GM19043 (cell line): ENCODE data around the gene CUBN.
"Not testable (repeated sequence)": the region's sequence is repeated elsewhere in the genome, so short reads cannot be mapped to it uniquely, and the experiment has no call there.

ENCODE experiments used
- ATAC-seq: cut with Tn5 transposase; IDR thresholded peaks from one replicate; pipeline ENCODE4 v1.9.1; 2021; ENCODE audit warnings: low read depth; ENCODE audit not compliant: unreplicated experiment

Gene CUBN

DNA sequence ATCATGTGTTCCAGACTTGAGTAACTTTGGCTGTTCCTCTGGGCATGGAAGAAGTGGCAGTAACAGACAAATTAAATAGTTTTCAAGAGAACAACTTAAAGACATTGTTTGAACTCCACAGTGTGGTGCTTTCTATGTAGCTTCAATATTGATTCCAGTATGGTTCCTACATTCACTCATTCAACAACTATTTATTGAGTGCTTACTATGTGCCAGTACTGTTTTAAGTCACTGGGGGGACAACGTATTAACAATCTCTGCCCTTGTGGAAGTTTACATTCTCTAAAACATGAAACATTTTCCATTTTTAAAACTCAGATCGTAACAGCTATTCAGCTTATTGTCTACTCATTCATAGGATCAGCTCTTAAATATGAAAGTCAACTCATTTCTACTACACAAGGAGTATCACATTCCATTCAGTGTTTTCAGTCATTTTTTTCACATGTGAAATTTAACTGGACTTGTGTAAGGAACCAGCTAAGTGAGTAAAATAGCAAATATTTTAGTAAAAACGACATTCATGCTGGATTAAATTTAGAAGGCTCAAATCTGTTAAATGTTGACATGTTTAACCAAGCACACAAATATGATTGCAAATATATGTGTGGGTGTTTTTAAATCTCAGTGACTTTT lies 13.6 kb upstream of the CUBN start:
- ATAC-seq = no peak

DNA sequence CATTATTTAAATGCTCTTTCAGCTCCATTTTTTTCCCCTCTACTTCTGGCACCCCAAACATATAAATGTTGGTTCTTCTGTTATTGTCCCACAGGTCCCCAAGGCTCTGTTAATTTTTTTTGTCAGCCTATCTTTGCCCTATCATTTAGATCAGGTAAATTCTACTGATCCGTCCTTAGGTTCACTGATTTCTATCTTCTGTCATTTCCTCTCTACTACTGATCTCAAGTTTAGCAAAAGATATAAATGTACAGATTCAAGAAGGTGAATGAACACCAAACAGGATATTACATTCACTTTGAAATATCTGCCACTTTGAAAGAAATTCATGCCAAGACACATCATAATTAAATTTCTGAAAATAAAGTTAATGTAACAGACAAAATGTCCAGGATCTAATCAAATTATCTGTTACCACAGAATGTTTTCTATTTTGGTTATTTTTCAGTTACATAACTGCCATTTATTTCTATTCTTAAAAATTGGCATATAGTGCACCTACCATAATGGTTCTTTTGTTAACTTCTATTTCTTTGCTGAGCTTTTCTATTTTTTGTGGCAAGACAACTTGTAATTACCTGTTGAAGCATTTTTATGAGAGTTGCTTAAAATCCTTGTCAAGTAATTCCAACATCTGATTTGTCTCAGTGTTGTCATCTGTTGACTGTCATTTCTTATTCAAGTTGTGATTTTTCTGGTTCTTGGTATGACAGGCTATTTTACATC lies 12.1 kb upstream of the CUBN start:
- no peak for ATAC-seq

DNA sequence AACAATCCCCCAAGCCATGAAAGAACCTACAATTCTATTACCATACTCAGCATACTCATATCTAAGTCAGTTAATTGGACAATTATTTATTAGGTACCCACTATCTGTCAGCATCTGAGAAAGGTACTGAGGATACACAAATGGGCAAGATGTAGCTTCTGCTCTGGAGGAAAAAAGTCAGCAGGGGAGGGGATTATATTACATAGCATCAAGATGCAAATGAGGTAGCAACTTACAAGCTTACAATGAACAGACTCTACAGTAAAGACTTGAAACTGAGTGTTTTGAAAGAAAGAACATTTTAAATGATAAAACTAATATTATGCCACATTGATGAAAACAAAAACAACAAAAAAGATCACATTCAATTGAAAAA lies 10.8 kb upstream of the CUBN start:
- no peak for ATAC-seq

DNA sequence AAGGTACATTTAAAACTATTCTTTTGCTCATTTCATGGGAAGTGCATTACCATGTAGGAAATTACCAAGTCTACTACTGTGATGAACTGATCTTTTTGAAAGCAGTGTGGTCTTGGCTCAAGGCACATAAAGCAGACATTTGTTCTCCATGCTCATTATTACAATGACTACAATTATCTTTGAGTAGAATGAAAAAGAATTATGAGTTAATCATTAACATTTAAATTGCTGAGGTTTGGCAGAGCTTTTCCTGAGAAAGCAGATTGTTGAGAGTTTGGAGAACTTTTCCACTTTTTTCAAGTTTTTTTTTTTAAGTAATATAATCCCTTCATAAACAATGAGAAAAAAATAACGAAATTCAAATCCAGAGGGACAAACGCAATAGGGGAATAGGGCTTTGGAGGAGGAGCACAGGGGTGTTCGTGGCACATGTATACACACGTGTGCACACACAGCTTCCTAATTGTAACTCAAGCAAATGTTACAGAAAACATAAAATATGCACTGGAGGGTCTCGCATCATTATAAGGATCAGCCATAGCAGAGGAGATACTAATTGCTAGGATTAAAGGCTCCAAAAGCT lies 8.9 kb upstream of the CUBN start:
- no peak for ATAC-seq

DNA sequence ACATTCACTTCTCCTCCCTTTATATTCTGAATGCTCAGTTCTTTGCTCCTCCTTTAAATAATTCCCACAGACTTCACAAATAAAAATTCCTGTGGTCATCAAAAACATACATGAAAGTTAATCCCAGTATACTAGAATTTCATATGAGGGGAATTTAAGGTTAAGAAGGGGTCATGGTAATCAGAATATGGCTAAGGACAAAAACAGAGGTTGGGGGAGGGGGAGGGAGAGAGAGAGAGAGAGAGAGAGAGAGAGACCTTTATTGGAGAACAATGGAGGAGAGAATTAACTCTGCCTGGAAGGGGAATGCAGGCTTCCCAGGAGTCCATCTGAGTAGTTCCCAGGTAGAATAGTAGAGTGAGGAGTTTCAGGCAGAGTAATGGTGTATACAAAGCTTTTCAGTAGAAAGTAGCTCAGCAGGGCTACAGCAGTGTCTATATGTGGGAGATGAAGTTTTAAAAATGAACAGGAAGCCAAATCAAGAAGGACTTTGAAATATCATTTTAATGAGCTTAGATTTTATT lies 5.2 kb upstream of the CUBN start:
- no peak for ATAC-seq

DNA sequence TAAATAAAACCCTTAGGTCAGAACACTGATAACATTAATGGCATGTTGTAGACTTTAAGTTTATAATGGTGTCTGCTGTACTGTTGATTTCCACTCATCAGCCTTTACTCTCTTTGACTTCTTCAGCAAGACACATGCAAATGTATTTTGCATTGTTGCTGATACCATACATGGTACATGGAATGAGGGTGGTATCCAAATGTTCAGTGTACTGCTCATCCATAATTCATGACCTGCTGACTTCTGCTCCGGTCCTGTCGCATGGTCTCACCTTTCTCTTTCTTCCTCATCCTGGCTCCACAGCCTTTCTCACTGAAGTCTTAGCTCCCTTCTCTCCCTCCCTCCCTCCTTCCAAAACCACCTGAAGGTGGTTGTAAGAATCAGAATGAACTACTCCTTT lies 4.7 kb upstream of the CUBN start:
- no peak for ATAC-seq

DNA sequence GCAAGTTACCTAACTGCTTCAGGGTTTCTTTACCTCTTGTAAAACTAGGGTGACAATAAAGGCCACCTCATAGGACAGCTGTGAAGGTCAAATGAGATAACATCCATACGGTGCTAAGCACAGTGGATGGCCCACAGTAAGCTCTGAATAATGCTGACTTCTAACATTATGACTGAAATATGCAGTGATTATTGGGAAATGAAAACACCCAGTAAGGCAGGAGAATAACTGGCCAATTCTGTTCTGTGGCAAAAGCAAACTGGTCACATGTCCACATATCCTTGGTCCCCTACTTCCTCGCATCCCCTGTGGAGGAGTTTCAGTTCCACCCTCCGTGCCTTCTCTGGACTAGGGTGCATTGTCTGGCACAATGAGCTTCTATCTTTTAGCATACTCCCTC lies 1.4 kb downstream of the CUBN start:
- no peak for ATAC-seq

DNA sequence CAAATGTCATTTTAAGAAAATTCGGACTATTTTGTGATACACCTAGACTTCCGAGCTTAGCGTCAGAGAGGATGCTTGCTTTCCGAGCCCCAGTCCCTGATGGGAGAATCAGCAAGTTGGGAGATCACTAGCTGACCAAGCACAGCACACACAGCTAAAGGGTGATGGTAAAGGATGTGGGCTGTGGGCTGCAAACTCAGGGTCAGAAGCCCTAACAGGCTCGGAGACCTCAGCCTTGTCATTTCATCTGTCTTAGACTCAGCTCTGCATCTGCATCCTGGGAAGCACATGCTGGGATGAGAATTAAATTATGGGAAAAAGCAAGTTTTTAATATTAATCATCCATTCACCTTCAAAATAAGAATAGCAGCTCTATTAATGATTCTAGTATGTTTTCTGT lies 3.3 kb downstream of the CUBN start:
- no peak for ATAC-seq

DNA sequence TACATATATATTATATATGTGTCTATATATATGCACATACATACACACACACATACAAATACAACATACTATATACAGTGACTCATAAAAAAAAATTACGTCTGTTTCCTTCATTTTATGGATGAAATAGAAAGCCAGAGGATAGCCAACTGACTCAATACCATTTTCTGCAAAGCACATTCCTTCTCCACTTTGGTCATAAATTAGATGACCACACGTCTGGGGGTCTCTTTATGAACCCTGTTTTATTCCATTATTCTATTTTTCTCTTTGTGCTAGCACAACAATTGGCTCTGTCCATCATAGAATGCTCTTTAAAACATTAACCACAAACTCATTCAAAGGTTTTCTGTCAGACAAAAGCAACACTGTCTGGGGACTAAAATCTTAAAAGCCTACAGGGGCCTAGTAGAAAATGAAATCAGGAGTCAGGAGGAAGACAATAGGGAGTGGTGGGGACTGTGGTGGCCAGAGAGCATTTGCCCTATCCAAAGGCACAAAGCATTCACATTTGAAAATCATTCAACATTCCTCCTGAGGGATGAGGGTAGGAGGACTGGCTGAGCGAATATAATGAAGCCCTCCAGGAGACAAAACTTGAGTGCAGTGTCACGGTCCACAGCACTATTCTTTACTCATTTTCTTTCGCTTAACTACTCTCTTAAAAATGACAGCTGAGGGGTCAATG lies 4.3 kb downstream of the CUBN start:
- no peak for ATAC-seq

DNA sequence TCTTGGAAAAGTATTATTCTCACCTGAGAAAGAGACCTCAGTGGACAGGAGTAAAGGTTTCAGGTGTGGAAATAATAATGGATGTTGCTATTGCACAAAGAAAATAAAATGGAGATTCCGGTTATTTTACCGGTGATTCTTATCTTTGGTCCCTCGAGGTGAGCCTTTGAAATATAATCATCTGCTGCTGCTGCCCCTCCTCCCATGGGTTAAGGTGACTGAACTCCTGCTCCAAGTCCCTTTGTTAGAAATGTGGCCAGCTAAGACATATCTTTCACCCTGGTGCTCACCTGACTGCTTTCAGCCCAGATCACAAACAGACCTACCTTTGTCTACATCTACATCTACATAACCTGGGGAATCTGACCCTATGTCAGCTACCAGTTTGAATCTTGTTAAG lies 5.7 kb downstream of the CUBN start:
- no peak for ATAC-seq

DNA sequence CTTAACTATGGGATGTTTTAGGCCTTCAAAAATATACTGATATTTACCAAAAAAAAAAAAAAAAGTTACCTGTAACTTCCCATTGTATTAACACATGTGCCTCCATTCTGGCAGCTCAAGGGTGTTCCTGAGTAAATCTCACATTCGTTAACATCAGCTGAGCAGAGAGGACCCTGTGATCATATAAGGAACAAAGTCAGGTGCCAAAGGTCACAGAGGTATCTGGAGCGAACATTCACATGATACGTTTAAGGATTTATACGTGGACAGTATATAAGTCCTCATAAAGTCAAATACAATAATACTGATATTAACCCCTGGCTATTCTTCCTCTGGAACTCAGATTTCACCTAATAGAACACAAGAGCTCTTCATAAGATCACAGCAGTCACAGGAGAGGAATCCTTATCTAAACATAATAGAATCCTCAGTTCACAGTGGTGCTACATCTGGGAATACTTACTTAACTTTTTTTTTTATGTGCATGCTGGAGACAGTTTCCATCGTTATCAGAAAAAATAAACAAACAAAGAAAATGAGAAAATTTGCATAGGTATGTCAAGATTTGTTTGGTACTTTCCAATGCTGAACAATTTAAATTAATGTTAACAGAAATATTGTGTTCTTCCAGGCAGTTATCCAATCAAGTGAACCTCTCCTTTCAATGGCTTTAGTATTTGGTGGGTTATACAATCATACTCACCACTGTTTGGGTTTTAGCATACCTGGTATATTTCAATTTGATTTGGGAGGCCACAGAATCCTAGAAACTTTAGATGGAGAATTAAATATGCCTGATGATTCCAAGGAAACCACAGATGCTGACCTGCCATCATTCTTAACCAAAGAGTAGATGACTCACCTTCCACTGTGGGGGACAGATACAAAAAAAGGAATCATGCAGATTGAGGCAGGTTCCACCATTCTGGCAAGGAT lies 6.6 kb downstream of the CUBN start:
- ATAC-seq = no peak

DNA sequence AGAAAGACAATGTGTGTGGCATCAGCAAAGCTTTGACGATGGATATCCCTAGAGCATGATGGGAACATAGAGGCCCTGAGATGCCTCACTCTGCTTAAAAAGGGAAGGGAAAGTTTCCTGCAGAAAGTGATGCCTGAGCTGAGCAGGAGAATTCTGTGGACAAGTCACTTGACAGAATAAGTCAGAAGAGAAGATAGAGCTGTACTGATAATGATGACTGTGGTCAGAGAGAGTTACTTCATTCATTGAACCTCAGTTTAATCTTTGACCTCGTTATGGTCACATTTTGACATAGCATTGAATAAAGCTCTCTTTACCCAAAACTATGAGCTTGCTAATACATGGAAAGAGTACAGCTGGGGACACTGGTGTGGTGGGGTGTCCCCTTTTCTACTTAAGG lies 7.6 kb downstream of the CUBN start:
- no peak for ATAC-seq

DNA sequence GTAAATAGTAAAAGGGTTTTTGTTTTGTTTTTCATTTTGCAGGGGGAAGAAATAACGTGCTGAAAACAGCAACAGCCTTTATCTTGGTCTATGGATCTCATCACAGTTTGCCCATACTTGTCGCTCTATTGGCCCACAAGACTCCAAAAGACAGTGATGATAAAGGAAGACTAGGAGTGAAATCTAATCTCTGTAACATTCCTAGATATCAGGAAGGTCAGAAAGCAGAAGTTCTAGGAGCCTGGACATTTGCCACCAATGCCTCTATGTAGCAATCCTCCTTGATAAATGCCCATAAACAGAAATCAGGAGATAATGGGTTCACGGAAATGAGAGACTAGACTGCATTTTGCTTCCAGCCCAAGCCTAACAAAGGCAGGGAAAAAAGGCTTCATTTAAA lies 8.9 kb downstream of the CUBN start:
- no peak for ATAC-seq

DNA sequence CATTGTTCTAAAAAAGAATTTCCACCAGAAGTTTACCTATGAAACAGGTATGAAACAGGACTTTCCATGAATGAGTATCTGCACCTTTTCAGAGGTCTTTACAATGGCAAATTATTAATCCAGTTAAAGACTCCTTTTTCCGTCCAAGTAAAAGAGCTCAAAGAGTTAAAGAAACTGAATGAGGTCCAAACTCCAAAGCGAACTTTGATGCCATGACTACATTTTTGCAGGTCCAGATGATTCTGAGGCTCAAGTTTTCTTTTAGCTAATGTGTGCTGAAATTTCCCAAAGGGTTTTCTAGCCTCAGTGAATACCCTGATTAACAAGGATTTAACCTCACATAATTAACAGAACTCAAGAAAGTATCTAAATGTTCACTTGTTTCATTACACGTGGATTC lies 9.8 kb downstream of the CUBN start:
- ATAC-seq = no peak

DNA sequence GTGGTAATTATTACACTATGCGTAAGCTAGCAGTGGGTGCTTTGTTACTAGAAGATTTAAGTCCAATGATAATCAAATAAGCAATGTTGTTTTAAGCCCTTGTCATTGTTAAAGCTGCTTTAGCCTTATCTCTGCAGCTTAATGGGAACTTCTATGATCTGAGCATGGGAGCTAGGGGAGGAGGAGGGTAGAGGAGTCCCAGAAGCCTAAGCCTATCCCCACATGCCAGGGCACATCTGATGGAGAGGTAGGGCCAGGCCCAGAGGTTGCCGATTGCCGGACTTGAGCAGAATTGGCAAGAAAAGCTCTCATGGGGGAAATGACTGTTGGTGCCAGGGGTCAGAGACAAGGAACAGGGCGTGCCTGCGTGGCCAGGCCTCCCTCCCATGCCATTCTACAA lies 13.4 kb downstream of the CUBN start:
- no peak for ATAC-seq

DNA sequence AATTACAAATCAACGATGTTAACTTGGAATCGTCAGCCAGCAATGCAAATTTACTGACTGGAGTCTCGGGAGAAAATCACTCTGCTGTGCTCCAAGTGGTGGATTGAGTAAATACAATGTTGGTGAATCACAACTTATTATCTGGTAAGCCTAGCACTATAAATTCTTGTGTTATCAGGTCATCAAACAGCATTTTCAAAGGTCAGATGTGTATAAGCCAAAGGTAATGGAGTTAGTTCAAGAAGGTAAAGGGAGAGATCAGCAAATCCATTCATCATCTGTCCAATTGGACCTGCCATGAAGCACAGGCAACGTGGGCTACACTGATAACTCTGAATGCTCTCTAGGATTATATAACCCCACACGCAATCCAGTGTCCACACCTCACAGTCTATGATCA lies 13.9 kb downstream of the CUBN start:
- ATAC-seq = no peak

DNA sequence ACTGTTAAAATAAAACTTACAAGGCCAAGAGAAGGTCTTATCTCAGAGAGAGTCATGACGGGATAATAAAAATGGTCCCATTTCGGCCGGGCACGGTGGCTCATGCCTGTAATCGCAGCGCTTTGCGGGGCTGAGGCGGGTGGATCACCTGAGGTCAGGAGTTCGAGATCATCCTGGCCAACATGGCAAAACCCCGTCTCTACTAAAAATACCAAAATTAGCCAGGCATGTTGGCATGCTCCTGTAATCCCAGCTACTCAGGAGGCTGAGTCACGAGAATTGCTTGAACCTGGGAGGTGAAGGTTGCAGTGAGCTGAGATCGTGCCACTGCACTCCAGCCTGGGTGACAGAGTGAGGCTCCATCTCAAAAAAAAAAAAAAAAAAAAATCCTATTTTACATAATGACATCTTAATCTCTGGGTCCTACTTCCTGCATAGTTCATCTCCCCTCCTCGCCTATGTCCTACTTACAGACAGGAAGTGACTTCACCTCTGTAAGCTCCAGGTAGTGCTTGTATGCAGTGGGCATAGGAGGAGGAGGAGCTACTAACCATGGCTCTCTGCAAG lies 14.7 kb downstream of the CUBN start:
- ATAC-seq = not testable (repeated sequence)

DNA sequence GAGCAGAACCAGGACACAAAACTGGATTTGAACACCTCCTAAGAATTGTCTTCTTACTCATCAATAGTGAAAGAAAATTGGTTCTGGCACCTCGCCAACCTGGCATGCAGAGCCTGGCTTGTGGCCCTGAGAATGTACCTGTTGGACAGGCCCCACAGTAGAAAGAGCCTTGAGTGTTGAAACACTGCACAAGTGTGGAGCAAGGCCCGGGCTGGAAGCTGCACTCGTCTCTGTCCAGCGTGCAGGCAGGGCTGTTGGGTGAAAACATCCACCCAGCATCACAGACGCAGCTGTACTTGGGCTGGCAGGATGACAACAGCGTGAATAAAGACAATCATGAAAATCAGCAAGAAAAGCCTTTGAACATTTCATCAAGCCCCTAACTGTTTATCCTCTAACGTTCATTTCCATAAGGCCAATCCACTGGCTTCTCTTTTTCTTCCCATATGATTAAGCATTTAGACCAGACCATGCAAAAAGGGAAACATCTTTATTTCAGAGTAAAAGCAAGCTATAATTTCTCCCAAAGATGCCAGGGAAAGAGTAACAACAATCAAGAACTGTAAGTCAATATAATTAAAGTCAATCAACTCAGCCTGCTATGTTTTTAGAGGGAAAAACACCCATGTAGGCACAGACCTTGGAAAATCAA lies 15.6 kb downstream of the CUBN start:
- ATAC-seq = no peak

DNA sequence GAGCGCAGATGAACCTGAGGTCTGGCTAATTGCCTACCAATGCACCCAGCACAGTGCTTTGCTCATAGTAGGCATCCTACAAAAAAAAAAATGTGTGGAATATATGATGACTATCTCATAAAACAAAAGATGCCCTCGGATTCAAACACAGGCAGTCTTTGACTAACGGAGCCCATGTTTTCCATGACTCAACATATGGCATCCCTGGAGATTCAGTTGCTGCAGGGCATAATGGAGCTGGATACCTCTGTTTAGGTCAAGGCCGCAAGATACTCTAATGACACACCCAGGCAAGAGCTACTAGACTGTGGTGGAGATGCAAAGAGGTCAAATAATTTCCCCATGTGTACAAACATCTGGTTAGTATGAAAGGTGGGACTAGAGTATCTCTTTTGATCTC lies 16.3 kb downstream of the CUBN start:
- no peak for ATAC-seq

DNA sequence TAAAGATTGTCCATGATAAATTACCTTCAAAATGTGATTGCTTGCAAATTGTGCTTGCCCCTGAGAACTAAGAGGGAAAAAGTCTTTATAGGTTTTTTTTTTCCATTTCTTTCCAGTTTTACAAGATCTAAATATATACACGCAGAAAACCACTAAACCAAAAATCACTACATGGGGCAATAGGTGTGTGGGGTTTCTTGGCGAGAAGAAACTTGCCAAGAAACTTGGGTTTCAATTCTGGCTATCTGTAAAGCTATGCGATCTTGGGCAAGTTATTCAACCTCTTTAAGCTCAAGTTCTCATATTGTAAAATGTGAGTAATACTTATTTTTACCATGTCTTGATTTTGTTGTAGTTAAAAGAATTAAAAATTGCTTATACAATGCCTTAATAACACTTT lies 17.0 kb downstream of the CUBN start:
- no peak for ATAC-seq
